GM12878 (cell line): ENCODE measurements around the gene CYP46A1. TPM values are rescaled to one million over a fixed set of nuclear protein-coding genes. Genes with fewer than 3 reads are reported as not detected.

Source experiments
- ATAC-seq: fragments of 200-7000 bp; cut with Tn5 transposase; 3 replicates; pipeline ENCODE4 v1.9.1; 2020; ENCODE audit warnings: mild to moderate bottlenecking, moderate library complexity
- BruUV-seq: library from RNA; stranded (reverse); fragments of 400-500 nt; replicated peaks from 2 replicates; lab custom pipeline; 2021; lab: Mats Ljungman, UMichigan
- CTCF ChIA-PET: fragments of 300-600 bp; sonication (Branson Sonifier 250); formaldehyde crosslinking; extraction: SDS; loops from one replicate; lab custom pipeline; 2021; ENCODE audit warnings: inconsistent platforms; lab: Yijun Ruan, JAX
- POLR2A ChIA-PET: fragments of 350-600 bp; formaldehyde crosslinking; extraction: SDS; loops from one replicate; lab custom pipeline; 2021; ENCODE audit warnings: inconsistent platforms; lab: Charles Lee
- RAD21 ChIA-PET: fragments of 300-600 bp; sonication (Branson Sonifier 250); formaldehyde crosslinking; loops from one replicate; lab custom pipeline; 2023; ENCODE audit warnings: antibody characterized with exemption; ENCODE audit not compliant: unreplicated experiment; lab: Charles Lee
- SMC1A ChIA-PET: fragments of 300-600 bp; sonication (Branson Sonifier 250); formaldehyde crosslinking; loops from one replicate; lab custom pipeline; 2023; ENCODE audit not compliant: unreplicated experiment, uncharacterized antibody; lab: Charles Lee
- DNase-seq: peaks from one replicate; pipeline ENCODE4 v3.0.0-alpha.2; 2011; ENCODE audit warnings: low read depth, low spot score
- FAIRE-seq: peaks from 3 replicates; lab custom pipeline; 2011; peaks lifted over from hg19 to GRCh38; lab: Jason Lieb, UNC
- H2AFZ ChIP-seq: 2 replicates; pipeline ENCODE4 v1.6.0; 2011; ENCODE audit warnings: low read depth, low read length, control low read depth; ENCODE audit not compliant: control insufficient read depth
- H3K27ac ChIP-seq: 2 replicates; pipeline ENCODE4 v1.5.1; 2011; ENCODE audit warnings: control low read depth; ENCODE audit not compliant: control insufficient read depth, insufficient read depth
- H3K27me3 ChIP-seq, 2 experiments: replicated peaks in 1 of 2; 2 replicates each; pipeline versions ENCODE4 v1.6.0 to v1.6.1; 2011; ENCODE audit warnings: low read length in 1 of 2; ENCODE audit not compliant: control insufficient read depth in 2 of 2, insufficient read depth in 2 of 2
- H3K36me3 ChIP-seq, 2 experiments: 2 replicates each; pipeline ENCODE4 v1.5.1; 2011; ENCODE audit warnings: low read length in 1 of 2; ENCODE audit not compliant: control insufficient read depth in 2 of 2, insufficient read depth in 2 of 2
- H3K4me1 ChIP-seq: 2 replicates; pipeline ENCODE4 v1.6.1; 2011; ENCODE audit warnings: mild to moderate bottlenecking, low read length, moderate library complexity, mixed read lengths; ENCODE audit not compliant: control insufficient read depth, insufficient read depth
- H3K4me2 ChIP-seq: 2 replicates; pipeline ENCODE4 v1.6.0; 2011; ENCODE audit warnings: control low read depth; ENCODE audit not compliant: control insufficient read depth, insufficient read depth
- H3K4me3 ChIP-seq: fragments of 200-600 bp; sonication (generic); 2 replicates; pipeline ENCODE4 v1.5.1; 2016
- H3K79me2 ChIP-seq: 2 replicates; pipeline ENCODE4 v1.6.0; 2011; ENCODE audit warnings: low read length; ENCODE audit not compliant: control insufficient read depth, insufficient read depth
- H3K9ac ChIP-seq: 2 replicates; pipeline ENCODE4 v1.8.0; 2011; ENCODE audit warnings: low read length, control low read depth, mixed read lengths; ENCODE audit not compliant: control insufficient read depth, insufficient read depth
- H3K9me3 ChIP-seq: replicated peaks from 3 replicates; pipeline ENCODE4 v1.5.1; 2011; ENCODE audit warnings: mild to moderate bottlenecking, low read length; ENCODE audit not compliant: control insufficient read depth, insufficient read depth
- H4K20me1 ChIP-seq: 2 replicates; pipeline ENCODE4 v1.6.0; 2011; ENCODE audit not compliant: control insufficient read depth, insufficient read depth
- BMI1 ChIP-seq: fragments of 450-650 bp; IDR thresholded peaks from 2 replicates; pipeline ENCODE4 v1.6.1; 2016; ENCODE audit warnings: mild to moderate bottlenecking, moderate library complexity, borderline replicate concordance
- DPF2 ChIP-seq: fragments of 450-650 bp; IDR thresholded peaks from 2 replicates; pipeline ENCODE4 v1.6.1; 2017; ENCODE audit warnings: mild to moderate bottlenecking
- FOXK2 ChIP-seq: fragments of 450-650 bp; IDR thresholded peaks from 2 replicates; pipeline ENCODE4 v1.6.1; 2017; ENCODE audit warnings: mild to moderate bottlenecking, moderate library complexity
- HDGF ChIP-seq: fragments of 450-650 bp; IDR thresholded peaks from 2 replicates; pipeline ENCODE4 v1.6.1; 2016; ENCODE audit warnings: antibody characterized with exemption
- JUND ChIP-seq: IDR thresholded peaks from 2 replicates; pipeline ENCODE4 v1.6.1; 2012; ENCODE audit warnings: low read depth, mild to moderate bottlenecking, low read length, improper control_type of control experiment, moderate library complexity
- MEF2B ChIP-seq: fragments of 450-650 bp; IDR thresholded peaks from 2 replicates; pipeline ENCODE4 v1.6.1; 2018; ENCODE audit warnings: mild to moderate bottlenecking, moderate library complexity; ENCODE audit not compliant: partially characterized antibody, poor library complexity, severe bottlenecking
- MYB ChIP-seq: fragments of 150-350 bp; IDR thresholded peaks from 2 replicates; pipeline ENCODE4 v1.6.1; 2014; ENCODE audit warnings: mild to moderate bottlenecking, low read depth, low read length, borderline replicate concordance
- NR2C2 ChIP-seq: IDR thresholded peaks from 2 replicates; pipeline ENCODE4 v1.6.1; 2011; ENCODE audit warnings: borderline replicate concordance, low read depth; ENCODE audit not compliant: control insufficient read depth, insufficient read length
- POU2F2 ChIP-seq: IDR thresholded peaks from 3 replicates; pipeline ENCODE4 v1.6.1; 2011; ENCODE audit warnings: low read depth, mild to moderate bottlenecking, low read length, borderline replicate concordance
- RB1 ChIP-seq: fragments of 450-650 bp; formaldehyde crosslinking; IDR thresholded peaks from 2 replicates; pipeline ENCODE4 v1.6.1; 2017; ENCODE audit warnings: mild to moderate bottlenecking, borderline replicate concordance
- RCOR1 ChIP-seq: conservative IDR thresholded peaks from 2 replicates; pipeline ENCODE4 v1.6.1; 2012; ENCODE audit warnings: low read depth, low read length, improper control_type of control experiment
- WGBS: methylation state at CpG from one replicate; pipeline ENCODE4 v1.1.6; 2016; ENCODE audit warnings: low lambda C conversion rate; ENCODE audit not compliant: insufficient replicate concordance, insufficient coverage; ENCODE audit errors: missing lambda C conversion rate; 5-methylcytosine and 5-hydroxymethylcytosine counted together
- in situ Hi-C: fragments of 300-500 bp; cut with MboI; formaldehyde crosslinking; loops from 9 replicates; pipeline ENCODE4 v1.14.3; 2018; ENCODE audit warnings: mixed read lengths
- intact Hi-C: fragments of 100-400 bp; cut with micrococcal nuclease; formaldehyde crosslinking; loops from one replicate; pipeline ENCODE4 v1.14.2; 2022; ENCODE audit not compliant: unreplicated experiment
- polyA plus RNA-seq, 11 experiments: library from polyadenylated mRNA; depleted of rRNA in 4 of 11; unstranded in 6 of 11; stranded (reverse) in 5 of 11; fragments of >200 nt; fragmentation: Nextera tagmentation in 4 of 11; fragmentation: Illumina TruSeq in 1 of 11; extraction: Ambion mirVana in 4 of 11; extraction: Trizol in 1 of 11; gene quantifications; 1 replicate in 1 of 11; 2 replicates in 10 of 11; pipeline versions ENCODE4 v1.2.1 to v1.2.3, GENCODE V29; 2011 to 2016; ENCODE audit warnings: inconsistent platforms in 2 of 11, missing spikeins in 2 of 11, low read depth in 1 of 11
- total RNA-seq, 4 experiments: library from RNA; depleted of rRNA in 3 of 4; stranded (reverse); fragments of >200 nt in 3 of 4; fragmentation: Illumina TruSeq in 1 of 4; extraction: Trizol in 1 of 4; gene quantifications; 2 replicates each; pipeline versions ENCODE4 v1.2.1 to v1.2.3, GENCODE V29; 2013 to 2021

CYP46A1 gene
- total and polyA plus RNA-seq, 10 of the 15 experiments (the other 5 are each of a cell fraction or from before 2014, with no cell fraction given) = 0.04 to 0.11 TPM; not detected in 8

DNA sequence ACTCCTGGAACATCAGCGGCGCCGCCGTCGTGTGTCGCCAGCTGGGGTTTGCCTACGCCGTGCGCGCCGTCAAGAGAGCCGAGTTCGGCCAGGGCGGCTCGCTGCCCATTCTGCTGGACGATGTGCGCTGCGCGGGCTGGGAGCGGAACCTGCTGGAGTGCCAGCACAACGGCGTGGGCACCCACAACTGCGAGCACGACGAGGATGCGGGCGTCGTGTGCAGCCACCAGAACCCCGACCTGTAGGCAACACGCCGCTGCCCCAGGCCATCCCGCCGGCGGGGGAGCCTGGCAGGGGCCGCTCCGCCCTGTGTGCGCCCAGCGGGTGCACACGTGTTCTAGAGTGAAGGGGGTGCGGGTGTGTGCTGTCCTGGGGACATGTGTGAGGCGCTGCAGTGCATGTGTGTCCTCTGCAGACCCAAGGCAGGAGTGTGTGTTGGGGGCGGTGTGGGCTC is 8.7 kb upstream of the CYP46A1 start (continued):
- no peak for TF ChIP-seq MEF2B
- TF ChIP-seq RB1 = no peak
- TF ChIP-seq NR2C2 = no peak
- no peak for TF ChIP-seq MYB
- TF ChIP-seq BMI1 = no peak
- no peak for TF ChIP-seq DPF2
- no peak for TF ChIP-seq FOXK2
- no peak for TF ChIP-seq HDGF
- no peak for TF ChIP-seq RCOR1
- TF ChIP-seq, all 136 proteins: peak for 0

GRCh38 chr14:99675951-99676350 is 8.1 kb upstream of the CYP46A1 start:
- no peak for FAIRE-seq

More at GRCh38 chr14:99675951-99676350, 8.1 kb upstream of the CYP46A1 start:
- H3K27me3 ChIP-seq = no peaks in the 10 kb centered on the region
- ChIA-PET SMC1A (no interaction called here), CTCF (no interaction called here), POLR2A (interaction anchor here (0.6 kb wide), 1 partner anchor 69 kb away, joined by 3 read pairs; no protein-coding TSS in a partner anchor), RAD21 (no interaction called here)
- no TSS peak for BruUV-seq
- intact Hi-C loops = no loop called here
- ATAC-seq (no peak), DNase-seq (no peak)
- H4K20me1 ChIP-seq = no peaks in the 10 kb centered on the region
- peaks cover 8% of the 10 kb centered on the region for H3K4me1 ChIP-seq
- in situ Hi-C loops = no loop called here
- H3K9ac ChIP-seq = no peak overlapping the region
- 61% methylated on average over 8 of the region's 10 CpGs for WGBS
- no peak overlapping the region for H3K27ac ChIP-seq
- no peaks in the 10 kb centered on the region for H3K79me2 ChIP-seq
- H2AFZ ChIP-seq = no peak overlapping the region
- H3K4me3 ChIP-seq = no peak overlapping the region
- no peaks in the 10 kb centered on the region for H3K36me3 ChIP-seq
- H3K9me3 ChIP-seq = peaks cover 2% of the 10 kb centered on the region; the same call in 1 of the 3 replicates
- no peak overlapping the region for H3K4me2 ChIP-seq
- TF ChIP-seq JUND = no peak
- no peak for TF ChIP-seq POU2F2
